ENCODE data around the gene ANAPC16.

ANAPC16 gene

GRCh38 chr10:72227826-72228225, 12.0 kb downstream of the ANAPC16 start:
- peaks cover 10% of the 10 kb centered on the region for H3K4me1 ChIP-seq
- no peak overlapping the region for H3K4me3 ChIP-seq (ENCODE audit: low read depth, low read length)
- no peak for TF ChIP-seq CTCF (IDR thresholded peaks at IDR 0.05; ENCODE audit: low read depth, low read length)
- DNase-seq: no peak
- no peaks in the 10 kb centered on the region for H3K9me3 ChIP-seq
- no peaks in the 10 kb centered on the region for H3K27me3 ChIP-seq
- H3K36me3 ChIP-seq: peaks cover 26% of the 10 kb centered on the region

- no peak for DNase-seq
- H3K9me3 ChIP-seq: no peaks in the 10 kb centered on the region
- H3K36me3 ChIP-seq: peaks cover 31% of the 10 kb centered on the region
- H3K4me1 ChIP-seq: peaks cover 13% of the 10 kb centered on the region
- no peak overlapping the region for H3K4me3 ChIP-seq (ENCODE audit: low read depth, low read length)
- no peaks in the 10 kb centered on the region for H3K27me3 ChIP-seq
- no peak for TF ChIP-seq CTCF (IDR thresholded peaks at IDR 0.05; ENCODE audit: low read depth, low read length)
Observed at GRCh38 chr10:72228318-72228751, 12.5 kb downstream of the ANAPC16 start.

DNA sequence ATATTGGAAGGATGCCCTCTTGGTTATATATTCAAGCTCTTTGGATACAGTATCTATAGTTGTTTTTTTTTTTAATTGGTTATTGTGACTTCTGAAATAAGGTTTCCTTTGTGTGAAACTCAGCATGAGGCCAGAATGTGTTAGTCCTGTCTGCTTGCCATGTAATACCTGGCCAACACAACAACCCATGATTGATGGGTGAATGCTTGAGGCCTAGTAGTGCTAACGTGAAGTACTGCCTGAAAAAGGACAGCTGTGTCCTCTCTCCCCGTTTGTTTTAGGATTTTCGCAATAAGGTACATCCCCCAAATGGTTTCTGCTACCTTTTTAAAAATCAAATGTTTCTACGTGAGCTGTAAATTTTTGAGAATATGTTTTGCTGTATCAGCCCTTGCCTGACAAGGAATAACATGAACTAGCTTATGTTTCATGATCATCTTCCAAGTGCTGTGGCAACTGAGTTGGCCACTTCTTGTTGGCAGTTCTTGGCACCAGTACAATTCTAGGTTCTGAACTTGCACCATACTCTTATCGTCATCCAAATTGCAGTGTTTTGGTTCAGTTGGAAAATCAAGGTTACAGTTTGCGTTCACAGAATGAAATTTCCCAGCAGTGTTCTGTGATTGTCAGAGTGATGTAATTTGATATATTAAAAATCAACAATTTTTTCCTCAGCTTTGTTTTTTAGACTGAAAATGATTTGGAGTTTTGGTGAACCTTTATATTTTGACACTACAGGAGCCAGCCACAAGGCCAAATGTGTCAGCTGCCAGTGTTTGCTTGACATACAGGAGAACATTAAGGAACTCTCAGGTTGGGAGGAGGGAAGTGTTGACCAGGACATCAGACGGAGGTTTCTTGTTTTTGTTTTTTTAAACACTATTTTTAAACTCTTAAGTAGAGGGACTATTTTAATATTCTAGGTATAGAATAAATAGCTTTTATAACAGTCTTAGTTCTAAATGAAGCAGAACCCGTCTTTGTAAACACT, 13.7 kb downstream of the ANAPC16 start:
- H3K4me3 ChIP-seq (ENCODE audit: low read depth, low read length): no peak overlapping the region
- no peaks in the 10 kb centered on the region for H3K9me3 ChIP-seq
- no peaks in the 10 kb centered on the region for H3K27me3 ChIP-seq
- DNase-seq: no peak
- H3K36me3 ChIP-seq: peaks cover 37% of the 10 kb centered on the region
- peaks cover 13% of the 10 kb centered on the region for H3K4me1 ChIP-seq
- TF ChIP-seq CTCF (IDR thresholded peaks at IDR 0.05; ENCODE audit: low read depth, low read length): no peak

GRCh38 chr10:72233621-72234020, 17.8 kb downstream of the ANAPC16 start:
- Histone ChIP-seq H3K4me3 (ENCODE audit: low read depth, low read length) (no peak overlapping the region), H3K9me3 (no peaks in the 10 kb centered on the region), H3K36me3 (peaks cover 34% of the 10 kb centered on the region), H3K27me3 (no peaks in the 10 kb centered on the region), H3K4me1 (peaks cover 7% of the 10 kb centered on the region)
- DNase-seq: no peak
- TF ChIP-seq CTCF (IDR thresholded peaks at IDR 0.05; ENCODE audit: low read depth, low read length): no peak

- no peak for TF ChIP-seq CTCF (IDR thresholded peaks at IDR 0.05; ENCODE audit: low read depth, low read length)
- Histone ChIP-seq H3K36me3 (peaks cover 34% of the 10 kb centered on the region), H3K27me3 (no peaks in the 10 kb centered on the region), H3K4me3 (ENCODE audit: low read depth, low read length) (no peak overlapping the region), H3K4me1 (peaks cover 5% of the 10 kb centered on the region; the same call in 1 of the 2 replicates), H3K9me3 (no peaks in the 10 kb centered on the region)
- no peak for DNase-seq
Observed at GRCh38 chr10:72234560-72235095, 18.8 kb downstream of the ANAPC16 start.
